Sciatic nerve (tissue), 2 donors: ENCODE data around the gene PROC. TPM values are rescaled to one million over a fixed set of nuclear protein-coding genes. Genes with fewer than 3 reads are reported as not detected.
"Not testable (repeated sequence)": the region's sequence is repeated elsewhere in the genome, so short reads cannot be mapped to it uniquely, and the experiment has no call there.

Experiments
- ATAC-seq: fragments of 200-7000 bp; cut with Tn5 transposase; one replicate; pipeline ENCODE4 v1.9.1; 2020; ENCODE audit warnings: mild to moderate bottlenecking, moderate library complexity
- DNase-seq: peaks from one replicate; pipeline ENCODE4 v3.0.0-alpha.2; 2020; ENCODE audit warnings: low spot score
- intact Hi-C: fragments of 100-400 bp; cut with DNase I; formaldehyde crosslinking; loops from one replicate; pipeline ENCODE4 v1.14.2; 2022
- total RNA-seq: library from RNA; stranded (reverse); fragmentation: NEBNext Ultra II Directional; extraction: Animal tissue kit (Norgen Biotek cat#: 25700); gene quantifications from one replicate; pipeline ENCODE4 v1.2.1, GENCODE V29; 2021
- donor health status: DM: no; HTN: no; CAD: no.
- donor health status: DM: no; HTN: no; CAD: no.

The PROC gene
- total RNA-seq, 1 donor from 2014 or later = not detected

DNA sequence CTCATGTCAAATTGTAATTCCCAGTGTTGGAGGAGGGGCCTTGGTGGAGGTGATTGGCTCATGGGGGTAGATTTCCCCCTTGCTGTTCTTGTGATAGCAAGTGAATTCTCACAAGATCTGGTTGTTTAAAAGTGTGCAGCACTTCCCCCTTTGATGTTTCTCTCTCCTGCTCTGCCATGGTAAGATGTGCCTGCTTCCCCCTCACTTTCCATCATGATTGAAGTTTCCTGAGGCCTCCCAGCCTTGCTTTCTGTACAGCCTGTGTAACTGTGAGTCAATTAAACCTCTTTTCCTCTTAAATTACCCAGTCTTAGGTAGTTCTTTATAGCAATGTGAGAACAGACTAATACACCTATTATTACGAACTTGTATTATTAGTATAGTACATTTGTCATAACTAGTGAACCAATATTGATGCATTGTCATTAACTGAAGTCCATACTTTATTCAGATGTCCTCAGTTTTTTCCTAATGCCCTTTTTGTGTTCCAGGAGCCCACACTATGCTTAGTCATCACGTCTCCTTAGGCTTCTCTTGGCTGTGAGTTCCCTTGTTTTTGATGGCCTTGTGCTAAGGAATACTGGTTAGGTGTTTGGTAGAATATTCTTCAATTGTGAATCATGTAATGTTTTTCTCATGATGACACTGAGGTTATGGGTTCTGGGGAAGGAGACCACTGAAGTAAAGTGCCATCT, 25.9 kb upstream of the PROC start:
- intact Hi-C loops = no loop called here
- no peak for DNase-seq
- no peak for ATAC-seq

DNA sequence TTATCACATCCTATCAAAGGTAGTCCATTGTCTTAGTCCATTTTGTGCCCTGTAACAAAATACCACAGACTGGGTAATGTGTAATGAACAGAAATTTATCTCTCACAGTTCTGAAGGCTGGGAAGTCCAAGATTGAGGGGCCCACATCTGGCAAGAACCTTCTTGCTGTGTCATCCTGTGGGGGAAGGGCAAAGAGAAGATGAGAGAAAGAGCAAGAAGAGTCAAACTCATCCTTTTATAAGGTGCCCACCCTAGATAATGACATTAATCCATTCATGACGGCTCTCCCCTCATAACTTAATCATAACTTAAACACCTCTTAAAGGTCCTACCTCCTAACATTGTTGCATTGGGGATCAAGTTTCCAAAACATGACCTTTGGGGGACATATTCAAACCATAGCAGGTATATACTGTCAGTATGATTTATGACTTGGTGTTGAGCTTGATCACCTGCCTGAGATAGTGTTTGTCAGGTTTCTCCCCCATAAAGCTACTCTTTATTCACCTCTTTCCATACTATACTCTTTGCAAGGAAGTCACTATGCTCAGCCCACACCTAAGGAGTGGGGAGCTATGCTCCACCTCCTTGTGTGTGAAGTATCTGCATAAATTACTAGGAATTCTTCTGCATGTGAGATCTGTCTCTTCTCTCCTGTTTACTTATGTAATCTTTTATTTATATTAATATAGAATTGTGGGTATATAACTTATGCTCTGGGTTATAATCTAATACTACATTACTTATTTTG, 25.2 kb upstream of the PROC start:
- DNase-seq = no peak
- no peak for ATAC-seq
- intact Hi-C loops = no loop called here

DNA sequence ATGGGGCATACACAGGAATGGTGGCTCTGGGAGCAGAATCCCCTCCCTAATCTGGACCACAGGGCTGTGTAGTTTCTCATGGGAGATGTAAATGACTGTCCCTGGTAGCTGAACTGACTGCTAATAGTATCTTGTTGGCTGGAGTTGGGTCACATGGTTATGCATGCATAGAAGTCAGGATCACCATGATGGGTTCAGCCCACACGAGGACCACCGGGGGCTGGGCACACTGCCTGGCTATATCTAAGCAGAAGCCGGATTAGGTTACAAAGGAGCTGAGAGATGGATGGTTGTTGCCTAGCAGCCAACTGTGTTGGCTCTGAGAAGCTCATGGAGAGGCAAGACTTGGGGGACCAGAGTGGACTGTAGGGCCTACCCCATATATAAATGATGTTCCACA, 23.7 kb upstream of the PROC start:
- intact Hi-C loops = no loop called here
- no peak for ATAC-seq
- DNase-seq = no peak

- ATAC-seq (no peak), DNase-seq (no peak)
- intact Hi-C loops = no loop called here
These were observed 20.5 kb upstream of the PROC start for GRCh38 chr2:127397568-127398238.

GRCh38 chr2:127398239-127398590, 20.0 kb upstream of the PROC start:
- intact Hi-C loops = no loop called here
- ATAC-seq = peak; percentile 64
- DNase-seq = peak; percentile 83

- ATAC-seq = no peak
- intact Hi-C loops = no loop called here
These were observed 17.7 kb upstream of the PROC start for GRCh38 chr2:127400533-127400896.

GRCh38 chr2:127400897-127401756, 17.1 kb upstream of the PROC start:
- intact Hi-C loops = no loop called here
- ATAC-seq (peak; percentile 60), DNase-seq (no peak)

More at GRCh38 chr2:127400533-127400896, 17.7 kb upstream of the PROC start:
- DNase-seq = no peak

GRCh38 chr2:127401757-127402695, 16.2 kb upstream of the PROC start:
- DNase-seq (no peak), ATAC-seq (no peak)
- intact Hi-C loops = no loop called here

- ATAC-seq = no peak
- DNase-seq = no peak
- intact Hi-C loops = no loop called here
These were observed 14.8 kb upstream of the PROC start for GRCh38 chr2:127403460-127403859.

- ATAC-seq (no peak), DNase-seq (no peak)
- intact Hi-C loops = no loop called here
These were observed 13.6 kb upstream of the PROC start for GRCh38 chr2:127404466-127405254.

DNA sequence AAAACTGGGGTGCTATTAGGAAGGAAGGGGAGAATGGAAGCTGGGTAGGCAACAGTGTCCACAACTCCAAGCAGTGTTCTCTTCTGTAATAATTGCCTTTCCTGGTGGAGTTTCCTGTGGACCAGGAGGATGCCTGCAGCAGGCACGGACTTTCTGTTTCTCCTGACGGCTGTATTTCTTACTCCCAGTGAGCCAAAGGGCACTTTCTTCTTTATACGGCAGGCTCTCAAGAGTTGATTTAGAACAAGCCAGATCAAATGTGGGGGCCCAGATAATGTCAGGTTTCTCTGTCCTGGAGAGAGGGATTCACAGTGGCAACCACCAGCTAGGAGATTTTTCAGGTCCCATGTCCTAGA, 13.0 kb upstream of the PROC start:
- intact Hi-C loops = no loop called here
- ATAC-seq (no peak), DNase-seq (no peak)

GRCh38 chr2:127406454-127406853, 11.8 kb upstream of the PROC start:
- ATAC-seq = no peak
- intact Hi-C loops = no loop called here
- no peak for DNase-seq

GRCh38 chr2:127407091-127407490, 11.1 kb upstream of the PROC start:
- ATAC-seq (no peak), DNase-seq (no peak)
- intact Hi-C loops = no loop called here

DNA sequence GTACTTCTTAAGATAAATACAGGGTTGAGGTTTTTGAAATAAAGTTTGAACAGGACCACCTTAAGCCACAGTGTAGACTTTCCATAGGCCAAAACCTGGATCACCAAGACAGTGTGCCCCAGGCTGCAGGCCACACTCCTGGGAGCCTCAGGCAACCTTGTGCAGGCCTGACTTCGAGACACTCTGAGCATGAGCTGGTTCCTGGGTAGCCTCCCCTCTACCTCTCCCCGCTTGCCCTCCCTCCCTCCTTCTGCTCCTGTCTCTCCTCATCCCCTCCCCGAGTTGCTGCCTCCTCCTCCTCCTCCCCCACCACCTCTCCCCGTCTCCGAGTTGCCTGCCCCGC, 10.6 kb upstream of the PROC start:
- intact Hi-C loops = no loop called here
- ATAC-seq (peak; percentile 31), DNase-seq (no peak)

GRCh38 chr2:127408004-127408806, 10.0 kb upstream of the PROC start:
- intact Hi-C loops = no loop called here
- peak; percentile 91 for ATAC-seq
- DNase-seq = peak; percentile 95

GRCh38 chr2:127408807-127409099, 9.5 kb upstream of the PROC start:
- DNase-seq (no peak), ATAC-seq (no peak)
- intact Hi-C loops = no loop called here

GRCh38 chr2:127409716-127410115, 8.5 kb upstream of the PROC start:
- intact Hi-C loops, ATAC-seq, DNase-seq: not testable (repeated sequence)
